H9 (cell line): ENCODE measurements around the gene GMCL1. TPM values are rescaled to one million over a fixed set of nuclear protein-coding genes. Genes with fewer than 3 reads are reported as not detected.

ENCODE experiments used
- DNase-seq: peaks from one replicate; pipeline ENCODE4 v3.0.0-alpha.2; 2017
- H2AFZ ChIP-seq: one replicate; pipeline ENCODE4 v1.6.1; 2013; ENCODE audit warnings: mild to moderate bottlenecking, low read length, control low read depth, moderate library complexity
- H2AK5ac ChIP-seq: 2 replicates; pipeline ENCODE4 v1.6.1; 2013; ENCODE audit warnings: low read length, control low read depth, mixed read lengths; ENCODE audit not compliant: insufficient read length
- H2BK120ac ChIP-seq: one replicate; pipeline ENCODE4 v1.6.1; 2013; ENCODE audit warnings: low read depth, mild to moderate bottlenecking, low read length, control low read depth, inconsistent platforms; ENCODE audit not compliant: poor library complexity, severe bottlenecking
- H2BK12ac ChIP-seq: 2 replicates; pipeline ENCODE4 v1.6.1; 2013; ENCODE audit warnings: low read length, control low read depth, mixed read lengths, low read depth; ENCODE audit not compliant: insufficient read length
- H2BK15ac ChIP-seq: 2 replicates; pipeline ENCODE4 v1.6.1; 2013; ENCODE audit warnings: low read depth, low read length, control low read depth
- H2BK20ac ChIP-seq: one replicate; pipeline ENCODE4 v1.6.1; 2013; ENCODE audit warnings: low read depth, mild to moderate bottlenecking, low read length, control low read depth, inconsistent platforms; ENCODE audit not compliant: poor library complexity, severe bottlenecking
- H2BK5ac ChIP-seq: 2 replicates; pipeline ENCODE4 v1.6.1; 2013; ENCODE audit warnings: low read length, control low read depth, mixed read lengths; ENCODE audit not compliant: insufficient read length
- H3K14ac ChIP-seq: 2 replicates; pipeline ENCODE4 v1.6.1; 2013; ENCODE audit warnings: low read length, control low read depth; ENCODE audit not compliant: insufficient read depth
- H3K18ac ChIP-seq: 2 replicates; pipeline ENCODE4 v1.6.1; 2013; ENCODE audit warnings: low read depth, mild to moderate bottlenecking, mixed read lengths, low read length, control low read depth; ENCODE audit not compliant: insufficient read length
- H3K23ac ChIP-seq: 2 replicates; pipeline ENCODE4 v1.6.1; 2013; ENCODE audit warnings: low read length, control low read depth, mixed read lengths, low read depth; ENCODE audit not compliant: insufficient read length
- H3K23me2 ChIP-seq: 2 replicates; pipeline ENCODE4 v1.6.1; 2013; ENCODE audit warnings: low read depth, mild to moderate bottlenecking, mixed read lengths, low read length, control low read depth; ENCODE audit not compliant: insufficient read length, poor library complexity, severe bottlenecking
- H3K27ac ChIP-seq: 2 replicates; pipeline ENCODE4 v1.5.1; 2013; ENCODE audit warnings: low read length, control low read depth, mixed read lengths, low read depth; ENCODE audit not compliant: insufficient read length
- H3K27me3 ChIP-seq: 2 replicates; pipeline ENCODE4 v1.6.1; 2013; ENCODE audit warnings: low read length, control low read depth, inconsistent platforms; ENCODE audit not compliant: insufficient read depth
- H3K4ac ChIP-seq: 2 replicates; pipeline ENCODE4 v1.6.1; 2013; ENCODE audit warnings: low read depth, mild to moderate bottlenecking, control low read depth, inconsistent platforms, low read length, moderate library complexity
- H3K4me1 ChIP-seq: 2 replicates; pipeline ENCODE4 v1.6.1; 2013; ENCODE audit warnings: low read length, control low read depth, inconsistent platforms; ENCODE audit not compliant: insufficient read depth
- H3K4me2 ChIP-seq: 2 replicates; pipeline ENCODE4 v1.6.1; 2013; ENCODE audit warnings: low read length, control low read depth, mixed read lengths; ENCODE audit not compliant: insufficient read length, insufficient read depth
- H3K56ac ChIP-seq: 2 replicates; pipeline ENCODE4 v1.6.1; 2013; ENCODE audit warnings: low read depth, mild to moderate bottlenecking, mixed read lengths, low read length, control low read depth; ENCODE audit not compliant: insufficient read length
- H3K79me1 ChIP-seq: 2 replicates; pipeline ENCODE4 v1.6.1; 2013; ENCODE audit warnings: low read depth, mild to moderate bottlenecking, moderate library complexity, low read length, control low read depth, inconsistent platforms; ENCODE audit not compliant: insufficient read depth, poor library complexity, severe bottlenecking
- H3K79me2 ChIP-seq: 2 replicates; pipeline ENCODE4 v1.6.1; 2013; ENCODE audit warnings: low read length, control low read depth, inconsistent platforms; ENCODE audit not compliant: insufficient read depth
- H3K9ac ChIP-seq: 2 replicates; pipeline ENCODE4 v1.6.1; 2013; ENCODE audit warnings: low read length, control low read depth, mixed read lengths; ENCODE audit not compliant: insufficient read length; ENCODE audit errors: extremely low read depth
- H3K9me3 ChIP-seq: one replicate; pipeline ENCODE4 v1.6.1; 2013; ENCODE audit warnings: low read depth, low read length, inconsistent platforms; ENCODE audit not compliant: control insufficient read depth
- H3T11ph ChIP-seq: one replicate; pipeline ENCODE4 v1.6.1; 2013; ENCODE audit warnings: mild to moderate bottlenecking, low read length, control low read depth, inconsistent platforms
- H4K20me1 ChIP-seq: one replicate; pipeline ENCODE4 v1.6.1; 2013; ENCODE audit not compliant: control insufficient read depth, insufficient read length, insufficient read depth
- H4K5ac ChIP-seq: 2 replicates; pipeline ENCODE4 v1.6.1; 2013; ENCODE audit warnings: low read depth, mild to moderate bottlenecking, mixed read lengths, low read length, control low read depth; ENCODE audit not compliant: insufficient read length
- H4K8ac ChIP-seq: replicated peaks from 2 replicates; pipeline ENCODE4 v1.6.1; 2013; ENCODE audit warnings: low read length, control low read depth, mixed read lengths, low read depth; ENCODE audit not compliant: insufficient read length
- H4K91ac ChIP-seq: 2 replicates; pipeline ENCODE4 v1.6.1; 2013; ENCODE audit warnings: low read depth, mild to moderate bottlenecking, moderate library complexity, mixed read lengths, low read length, control low read depth; ENCODE audit not compliant: insufficient read length
- H3K27ac Mint-ChIP-seq, 3 experiments: 2 replicates in 2 of 3; 3 replicates in 1 of 3; pipeline ENCODE4 v1.8.0; 2020 to 2021; ENCODE audit warnings: mixed read lengths in 3 of 3, mild to moderate bottlenecking in 1 of 3, moderate library complexity in 1 of 3
- H3K27me3 Mint-ChIP-seq: 2 replicates; pipeline ENCODE4 v1.8.0; 2021; ENCODE audit warnings: low read depth, mild to moderate bottlenecking, moderate library complexity, mixed read lengths
- H3K36me3 Mint-ChIP-seq, 3 experiments: 2 replicates in 2 of 3; 3 replicates in 1 of 3; pipeline ENCODE4 v1.8.0; 2020 to 2021; ENCODE audit warnings: low read depth in 3 of 3, mixed read lengths in 3 of 3; ENCODE audit not compliant: insufficient read depth in 1 of 3
- H3K4me1 Mint-ChIP-seq, 2 experiments: 2 replicates each; pipeline ENCODE4 v1.8.0; 2020; ENCODE audit warnings: mixed read lengths in 2 of 2
- H3K4me3 Mint-ChIP-seq, 2 experiments: 2 replicates in 1 of 2; 3 replicates in 1 of 2; pipeline ENCODE4 v1.8.0; 2020 to 2021; ENCODE audit warnings: mild to moderate bottlenecking in 2 of 2, mixed read lengths in 2 of 2, moderate library complexity in 1 of 2
- H3K9me3 Mint-ChIP-seq, 2 experiments: 2 replicates in 1 of 2; 3 replicates in 1 of 2; pipeline ENCODE4 v1.8.0; 2020; ENCODE audit warnings: mild to moderate bottlenecking in 2 of 2, mixed read lengths in 2 of 2, moderate library complexity in 1 of 2
- WGBS: extraction: QIAGEN DNeasy Blood & Tissue Kit; methylation state at CpG from one replicate; pipeline ENCODE4 v1.1.7; 2013; ENCODE audit warnings: missing lambda C conversion rate, low lambda C conversion rate, mixed read lengths; ENCODE audit not compliant: insufficient read length; ENCODE audit errors: extremely low coverage; 5-methylcytosine and 5-hydroxymethylcytosine counted together
- total RNA-seq: library from RNA; stranded (reverse); gene quantifications from 2 replicates; pipeline ENCODE4 v1.2.1, GENCODE V29; 2021
- TF ChIP-seq, protein P1 (sequence below): fragments of 200-600 bp; sonication (generic); conservative IDR thresholded peaks from 3 replicates; pipeline ENCODE4 v1.8.0; 2021; ENCODE audit warnings: antibody characterized with exemption, mild to moderate bottlenecking

GMCL1 gene
- total RNA-seq, 1 experiment from 2014 or later = 18.6 TPM

DNA sequence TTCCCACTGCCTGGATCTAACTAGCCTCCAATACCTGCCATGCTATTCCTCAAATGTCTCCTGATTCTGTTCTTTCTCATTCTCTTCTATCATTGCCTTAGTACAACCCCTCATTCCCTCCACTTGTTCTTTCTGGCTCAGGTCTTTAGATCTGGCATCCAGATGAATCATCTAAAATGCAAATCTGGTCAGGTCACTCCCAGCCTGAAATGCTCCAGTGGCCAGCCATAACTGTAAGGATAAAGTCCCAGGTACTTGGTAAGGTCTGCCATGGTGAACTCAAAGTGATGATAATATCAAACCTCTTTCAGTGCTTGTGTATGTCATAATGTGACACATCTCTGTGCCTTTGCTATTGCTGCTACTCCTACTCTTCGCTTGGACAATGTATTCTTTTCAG, 61.4 kb downstream of the GMCL1 start:
- no peaks in the 10 kb centered on the region for H3K4me1 ChIP-seq
- H2BK120ac ChIP-seq = no peak overlapping the region
- no peaks in the 10 kb centered on the region; the same call in none of the 2 replicates for H3K27me3 Mint-ChIP-seq
- H4K8ac ChIP-seq = no peak overlapping the region
- H2AK5ac ChIP-seq = no peak overlapping the region
- H2BK15ac ChIP-seq = no peak overlapping the region
- H2BK5ac ChIP-seq = no peak overlapping the region
- H3K23ac ChIP-seq = no peak overlapping the region
- H3K36me3 Mint-ChIP-seq = peaks cover 0 to 7% (median 7%) of the 10 kb centered on the region in 3 experiments; a peak in 5 of 7 replicates
- no peak overlapping the region for H2BK12ac ChIP-seq
- H3K27me3 ChIP-seq = no peaks in the 10 kb centered on the region; the same call in 1 of the 2 replicates
- TF ChIP-seq, protein P1, sequence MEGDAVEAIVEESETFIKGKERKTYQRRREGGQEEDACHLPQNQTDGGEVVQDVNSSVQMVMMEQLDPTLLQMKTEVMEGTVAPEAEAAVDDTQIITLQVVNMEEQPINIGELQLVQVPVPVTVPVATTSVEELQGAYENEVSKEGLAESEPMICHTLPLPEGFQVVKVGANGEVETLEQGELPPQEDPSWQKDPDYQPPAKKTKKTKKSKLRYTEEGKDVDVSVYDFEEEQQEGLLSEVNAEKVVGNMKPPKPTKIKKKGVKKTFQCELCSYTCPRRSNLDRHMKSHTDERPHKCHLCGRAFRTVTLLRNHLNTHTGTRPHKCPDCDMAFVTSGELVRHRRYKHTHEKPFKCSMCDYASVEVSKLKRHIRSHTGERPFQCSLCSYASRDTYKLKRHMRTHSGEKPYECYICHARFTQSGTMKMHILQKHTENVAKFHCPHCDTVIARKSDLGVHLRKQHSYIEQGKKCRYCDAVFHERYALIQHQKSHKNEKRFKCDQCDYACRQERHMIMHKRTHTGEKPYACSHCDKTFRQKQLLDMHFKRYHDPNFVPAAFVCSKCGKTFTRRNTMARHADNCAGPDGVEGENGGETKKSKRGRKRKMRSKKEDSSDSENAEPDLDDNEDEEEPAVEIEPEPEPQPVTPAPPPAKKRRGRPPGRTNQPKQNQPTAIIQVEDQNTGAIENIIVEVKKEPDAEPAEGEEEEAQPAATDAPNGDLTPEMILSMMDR = no peak
- no CpG with 5 or more reads among the region's 1 CpG for WGBS
- no peak for DNase-seq
- H4K5ac ChIP-seq = no peak overlapping the region
- no peak overlapping the region for H3K56ac ChIP-seq
- H3K79me2 ChIP-seq = 0 out of 2 replicates have a peak, but pooled peaks cover 1% of the 10 kb centered on the region
- H3K79me1 ChIP-seq = no peaks in the 10 kb centered on the region
- H4K20me1 ChIP-seq = no peaks in the 10 kb centered on the region
- H2AFZ ChIP-seq = no peak overlapping the region
- no peak overlapping the region for H3K18ac ChIP-seq
- H3K4me3 Mint-ChIP-seq = no peak overlapping the region
- peaks cover 0 to 2% of the 10 kb centered on the region in 2 experiments; a peak in 2 of 5 replicates for H3K9me3 Mint-ChIP-seq
- no peak overlapping the region for H3K14ac ChIP-seq
- no peak overlapping the region for H2BK20ac ChIP-seq
- no peak overlapping the region for H3T11ph ChIP-seq
- peaks cover 0 to 11% of the 10 kb centered on the region in 2 experiments for H3K4me1 Mint-ChIP-seq
- H4K91ac ChIP-seq = no peak overlapping the region
- no peak overlapping the region for H3K4ac ChIP-seq
- H3K9me3 ChIP-seq = no peaks in the 10 kb centered on the region
- no peaks in the 10 kb centered on the region for H3K23me2 ChIP-seq
- H3K27ac ChIP-seq = no peak overlapping the region
- no peak overlapping the region for H3K4me2 ChIP-seq
- no peak overlapping the region for H3K9ac ChIP-seq
- H3K27ac Mint-ChIP-seq = no peak overlapping the region
